ENCODE data around the gene KLHL21. TPM values are rescaled to one million over a fixed set of nuclear protein-coding genes. Genes with fewer than 3 reads are reported as not detected.

Gene KLHL21
- total and polyA plus RNA-seq, 7 donors, result 83.1 to 253 (median 120) TPM

DNA sequence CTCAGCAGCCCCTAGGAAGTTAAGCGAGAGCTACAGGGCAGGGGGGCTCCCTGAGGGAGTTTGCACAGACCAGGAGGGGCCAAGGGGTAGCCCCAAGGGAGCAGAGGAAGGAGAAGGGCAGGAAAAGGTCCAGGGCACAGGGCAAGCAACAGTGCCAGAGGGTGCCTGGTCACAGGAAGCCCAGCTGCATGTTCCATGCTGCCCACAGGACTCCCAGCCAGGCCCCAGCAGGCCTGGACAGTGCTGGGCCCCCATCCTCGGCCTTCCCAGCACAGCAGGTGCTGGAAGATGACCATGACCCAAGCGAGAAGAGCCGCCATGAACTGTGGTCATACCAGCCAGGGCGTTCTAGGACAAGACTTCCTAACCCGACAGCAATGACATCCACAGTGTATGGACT lies 11.0 kb downstream of the KLHL21 start:
- peak; percentile 8 to 42 (median 19) for ATAC-seq

DNA sequence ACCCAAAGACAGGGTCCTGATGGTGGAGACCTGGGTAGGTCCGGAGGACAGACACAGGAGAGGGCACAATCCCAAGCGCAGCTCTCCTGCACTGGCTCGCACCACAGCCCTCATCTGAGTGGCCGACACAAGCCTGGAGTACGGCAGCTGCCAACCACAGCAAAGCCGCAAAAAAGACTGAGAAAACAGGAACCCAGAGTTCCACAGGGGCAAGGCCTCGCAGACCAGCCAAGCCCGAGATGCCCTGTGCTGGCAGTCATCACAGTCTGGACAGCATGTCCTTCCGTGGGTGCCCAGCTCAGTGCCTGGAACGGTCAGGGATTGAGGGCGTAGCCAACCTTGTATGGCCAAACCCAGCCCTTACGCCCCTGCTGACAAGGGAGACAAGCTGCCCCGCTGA lies 11.4 kb downstream of the KLHL21 start:
- Histone ChIP-seq H3K36me3 (ENCODE audit: insufficient read depth in 1 of 2, low read depth in 1 of 2) (peaks cover 3 to 85% of the 10 kb centered on the region in 2 donors), H3K27me3 (ENCODE audit: insufficient read depth in 3 of 3, low read length in 2 of 3) (no peaks in the 10 kb centered on the region), H3K4me1 (peaks cover 81% of the 10 kb centered on the region), H3K27ac (peak overlapping the region; percentile 98), H3K9me3 (no peaks in the 10 kb centered on the region), H3K4me3 (no peak overlapping the region)
- TF ChIP-seq, protein P1, sequence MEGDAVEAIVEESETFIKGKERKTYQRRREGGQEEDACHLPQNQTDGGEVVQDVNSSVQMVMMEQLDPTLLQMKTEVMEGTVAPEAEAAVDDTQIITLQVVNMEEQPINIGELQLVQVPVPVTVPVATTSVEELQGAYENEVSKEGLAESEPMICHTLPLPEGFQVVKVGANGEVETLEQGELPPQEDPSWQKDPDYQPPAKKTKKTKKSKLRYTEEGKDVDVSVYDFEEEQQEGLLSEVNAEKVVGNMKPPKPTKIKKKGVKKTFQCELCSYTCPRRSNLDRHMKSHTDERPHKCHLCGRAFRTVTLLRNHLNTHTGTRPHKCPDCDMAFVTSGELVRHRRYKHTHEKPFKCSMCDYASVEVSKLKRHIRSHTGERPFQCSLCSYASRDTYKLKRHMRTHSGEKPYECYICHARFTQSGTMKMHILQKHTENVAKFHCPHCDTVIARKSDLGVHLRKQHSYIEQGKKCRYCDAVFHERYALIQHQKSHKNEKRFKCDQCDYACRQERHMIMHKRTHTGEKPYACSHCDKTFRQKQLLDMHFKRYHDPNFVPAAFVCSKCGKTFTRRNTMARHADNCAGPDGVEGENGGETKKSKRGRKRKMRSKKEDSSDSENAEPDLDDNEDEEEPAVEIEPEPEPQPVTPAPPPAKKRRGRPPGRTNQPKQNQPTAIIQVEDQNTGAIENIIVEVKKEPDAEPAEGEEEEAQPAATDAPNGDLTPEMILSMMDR (IDR thresholded peaks at IDR 0.05), result no peak
- intact Hi-C loops (cut with DNase I), result no loop called here
- 26 to 39% (median 31%) methylated on average over 13 of the region's 13 CpGs for WGBS, 3 donors
- peak in 2 of 4 donors; percentile 37 to 45 for ATAC-seq
- peak; percentile 45 to 80 for DNase-seq

More for the DNA sequence above, 11.0 kb downstream of the KLHL21 start:
- Histone ChIP-seq H3K27ac (peak overlapping the region; percentile 98), H3K4me1 (peaks cover 82% of the 10 kb centered on the region), H3K4me3 (peak overlapping the region; percentile 3), H3K36me3 (ENCODE audit: insufficient read depth in 1 of 2, low read depth in 1 of 2) (peaks cover 4 to 89% of the 10 kb centered on the region in 2 donors), H3K9me3 (no peaks in the 10 kb centered on the region), H3K27me3 (ENCODE audit: insufficient read depth in 3 of 3, low read length in 2 of 3) (no peaks in the 10 kb centered on the region)
- WGBS, 3 donors, result 28 to 41% (median 30%) methylated on average over 6 of the region's 6 CpGs
- TF ChIP-seq, protein P1 (IDR thresholded peaks at IDR 0.05), result no peak
- intact Hi-C loops (cut with DNase I), result no loop called here
- no peak for DNase-seq

DNA sequence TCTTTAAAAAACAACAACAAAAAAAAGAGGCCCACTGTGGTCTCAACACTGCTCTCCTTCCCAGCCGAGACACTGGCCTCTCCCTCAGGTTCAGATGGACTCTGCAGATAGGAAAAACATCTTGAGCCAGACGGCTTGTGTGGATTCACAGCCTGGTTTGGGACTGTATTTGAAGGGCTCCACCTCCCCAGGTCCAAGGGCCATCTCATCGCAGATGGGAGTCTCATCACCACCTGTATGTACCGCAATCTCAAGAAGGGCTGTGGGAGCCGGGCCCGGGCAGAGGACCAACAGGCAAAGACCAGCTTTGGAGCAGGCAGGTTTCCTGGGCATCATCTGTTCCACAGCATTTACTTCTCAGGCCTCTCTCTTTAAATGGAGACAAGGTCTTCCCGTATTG lies 12.6 kb downstream of the KLHL21 start:
- Histone ChIP-seq H3K9me3 (no peaks in the 10 kb centered on the region), H3K27ac (peak overlapping the region; percentile 98), H3K27me3 (ENCODE audit: insufficient read depth in 3 of 3, low read length in 2 of 3) (no peaks in the 10 kb centered on the region), H3K36me3 (ENCODE audit: insufficient read depth in 1 of 2, low read depth in 1 of 2) (peaks cover 3 to 73% of the 10 kb centered on the region in 2 donors), H3K4me3 (no peak overlapping the region), H3K4me1 (peaks cover 73% of the 10 kb centered on the region)
- TF ChIP-seq, protein P1 (IDR thresholded peaks at IDR 0.05), result no peak
- DNase-seq (no peak), ATAC-seq (no peak)
- intact Hi-C loops (cut with DNase I), result no loop called here
- 75 to 92% (median 76%) methylated on average over 7 of the region's 7 CpGs for WGBS, 3 donors

DNA sequence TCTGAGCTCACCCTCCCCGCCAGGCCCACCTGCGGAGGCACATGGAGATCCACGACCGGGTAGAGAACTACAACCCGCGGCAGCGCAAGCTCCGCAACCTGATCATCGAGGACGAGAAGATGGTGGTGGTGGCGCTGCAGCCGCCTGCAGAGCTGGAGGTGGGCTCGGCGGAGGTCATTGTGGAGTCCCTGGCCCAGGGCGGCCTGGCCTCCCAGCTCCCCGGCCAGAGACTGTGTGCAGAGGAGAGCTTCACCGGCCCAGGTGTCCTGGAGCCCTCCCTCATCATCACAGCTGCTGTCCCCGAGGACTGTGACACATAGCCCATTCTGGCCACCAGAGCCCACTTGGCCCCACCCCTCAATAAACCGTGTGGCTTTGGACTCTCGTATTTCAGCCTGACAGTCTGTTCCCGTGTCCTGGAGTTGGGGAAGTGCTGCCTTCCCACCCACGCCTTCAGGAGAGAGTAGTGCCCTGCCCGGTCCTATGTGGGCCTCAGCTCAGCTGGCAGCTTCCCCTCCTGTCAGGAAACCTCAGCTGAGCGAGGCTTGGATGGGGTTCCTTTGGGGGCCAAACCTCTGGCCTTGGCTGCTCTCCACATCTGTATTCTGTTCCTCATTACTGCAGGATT lies 13.7 kb downstream of the KLHL21 start:
- DNase-seq, result peak in 1 of 2 donors; percentile 72
- Histone ChIP-seq H3K27me3 (ENCODE audit: insufficient read depth in 3 of 3, low read length in 2 of 3) (no peaks in the 10 kb centered on the region), H3K27ac (peak overlapping the region; percentile 98), H3K4me1 (peaks cover 72% of the 10 kb centered on the region), H3K9me3 (no peaks in the 10 kb centered on the region), H3K36me3 (ENCODE audit: insufficient read depth in 1 of 2, low read depth in 1 of 2) (peaks cover 3 to 63% of the 10 kb centered on the region in 2 donors), H3K4me3 (no peak overlapping the region)
- intact Hi-C loops (cut with DNase I), result loop anchor here in 1 of 2 donors (5.0 kb wide), 1 partner anchor 33 kb away; the partner anchor contains the start of gene THAP3
- TF ChIP-seq, protein P1 (IDR thresholded peaks at IDR 0.05), result no peak
- peak; percentile 29 to 42 (median 37) for ATAC-seq
- WGBS, 3 donors, result 59 to 66% (median 60%) methylated on average over 22 to 24 of the region's 24 CpGs

Data from psoas muscle (tissue), 8 donors.